SIG-M5 treated with dmso at 0.1 percent for 504 hours (cell line): Measurements from ENCODE around the gene RSPH1.

ENCODE experiments used
- DNase-seq: peaks from one replicate; lab custom pipeline; 2025; ENCODE audit not compliant: unreplicated experiment; lab: John Stamatoyannopoulos, UW

Gene RSPH1

DNA sequence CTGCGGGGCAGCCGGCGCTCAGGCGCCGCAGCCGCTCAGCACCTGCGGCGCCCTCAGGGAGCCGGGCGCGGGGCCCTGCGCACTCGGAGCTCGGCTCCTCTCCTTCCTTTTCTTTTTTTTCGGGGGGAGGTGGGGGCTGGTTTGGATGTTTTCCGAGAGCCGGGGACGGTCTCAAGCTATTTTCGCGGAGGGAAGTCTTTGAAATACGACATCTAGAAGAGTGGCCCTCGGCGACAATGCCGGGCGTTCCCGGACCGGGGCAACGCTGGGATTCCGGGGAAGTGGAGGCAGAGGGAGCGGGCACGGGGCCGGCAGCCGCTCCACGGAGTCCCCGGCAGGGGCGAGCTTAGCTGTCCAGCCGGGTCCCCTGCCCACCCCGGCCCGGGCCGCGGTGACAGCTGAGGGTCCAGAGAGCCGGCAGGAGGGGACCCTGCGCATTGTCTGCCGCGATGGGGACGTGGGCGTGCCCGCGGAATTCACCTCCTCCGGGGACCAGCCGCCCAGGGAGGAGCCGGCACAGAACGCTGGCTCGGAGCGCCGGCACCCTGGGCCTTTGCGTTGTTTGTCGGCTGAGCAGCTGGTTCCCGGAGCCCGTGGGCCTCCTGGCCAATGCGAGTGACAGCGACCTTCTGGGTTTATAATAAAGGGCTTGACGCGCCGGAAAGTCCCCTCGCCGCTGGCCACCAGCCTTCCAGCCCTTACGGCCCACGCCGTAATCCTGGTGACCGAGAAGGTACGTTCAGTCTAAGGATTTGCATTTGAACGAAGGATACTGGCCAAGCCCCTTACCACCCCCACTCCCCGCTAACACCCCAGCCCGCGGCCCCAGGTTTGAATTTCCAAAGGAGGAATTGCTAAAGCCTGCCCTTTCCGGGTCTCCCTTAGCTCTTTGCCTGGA lies 18.2 kb upstream of the RSPH1 start:
- peak; percentile 21 for DNase-seq

DNA sequence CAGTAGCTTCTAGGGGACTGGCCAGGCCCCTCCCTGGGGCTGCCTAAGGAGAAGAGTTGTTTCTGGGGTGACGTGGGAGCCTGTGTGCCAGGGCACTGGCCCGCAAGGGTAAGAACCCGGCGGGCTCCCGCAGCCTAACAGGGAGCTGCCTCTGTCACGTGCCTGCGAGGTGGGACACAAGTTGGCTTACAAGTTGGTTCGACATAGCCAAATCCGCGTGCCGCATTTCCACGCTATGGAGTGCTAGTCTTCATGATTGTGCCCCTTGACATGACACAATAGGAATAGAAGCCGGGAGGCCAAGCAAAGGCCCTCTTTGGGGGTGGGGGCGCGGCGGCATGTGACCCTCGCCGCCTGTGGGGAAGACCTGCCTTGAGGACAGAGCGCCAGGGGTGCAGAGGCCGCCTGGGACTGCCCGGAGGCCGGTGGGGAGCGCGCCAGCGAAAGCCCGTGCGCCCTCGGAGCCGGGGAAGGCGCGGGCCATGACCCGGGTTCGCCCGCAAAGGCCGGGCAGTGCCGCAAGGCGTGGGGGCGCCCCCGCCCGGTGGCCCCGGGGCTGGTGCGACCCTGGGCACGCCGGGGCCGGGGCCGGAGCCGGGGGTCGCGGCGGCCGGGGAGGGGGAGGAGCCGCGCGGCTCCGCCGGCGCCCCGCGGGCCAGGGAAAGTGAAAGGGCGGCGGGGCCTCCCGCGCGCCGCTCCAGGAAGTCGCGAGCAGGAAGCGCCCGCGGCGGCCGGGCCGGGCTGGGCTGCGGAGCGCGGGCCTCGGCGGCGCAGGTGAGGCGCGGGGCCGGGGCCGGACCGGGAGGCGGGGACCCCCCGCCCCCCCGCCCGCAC lies 17.3 kb upstream of the RSPH1 start, which contains the start of gene SLC37A1:
SLC37A1 (plus strand) TSS at position 702 of the 834 bp plus-strand sequence. CDS start 4,603 bp downstream, outside the sequence.
- DNase-seq, result peak; percentile 31

DNA sequence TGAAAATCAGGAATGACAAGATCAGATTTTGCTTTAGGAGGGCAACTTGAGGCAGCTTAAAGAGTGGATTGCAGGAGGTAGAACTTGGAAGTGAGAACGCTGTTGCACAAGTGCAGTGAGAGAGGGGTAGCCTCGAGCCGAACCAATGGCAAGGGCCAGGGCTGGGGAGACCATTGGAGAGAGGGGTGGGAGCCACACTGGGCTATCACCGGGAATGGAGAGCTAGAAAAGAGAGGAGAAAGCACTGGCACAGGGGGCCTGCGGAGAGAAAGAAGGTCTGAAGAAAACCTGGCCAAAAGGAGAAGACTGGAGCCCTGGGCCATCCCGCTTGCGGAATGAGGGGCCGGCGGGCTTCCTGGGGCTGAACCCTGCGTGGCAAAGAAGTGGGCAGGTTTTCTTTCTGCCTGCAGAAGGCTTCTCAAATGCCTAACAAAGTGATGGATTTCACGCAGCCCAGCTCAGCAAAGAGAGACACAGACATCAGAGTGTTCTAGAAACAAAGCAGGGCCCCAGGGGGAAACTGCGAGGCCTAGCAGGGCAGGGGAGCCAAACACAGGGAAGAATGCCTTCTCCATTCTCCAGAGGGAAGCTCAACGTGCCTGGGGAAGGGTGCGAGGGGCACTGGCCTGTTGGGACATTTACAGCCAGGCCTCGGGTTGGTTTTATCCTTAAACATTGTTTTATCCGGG lies 16.5 kb upstream of the RSPH1 start:
- DNase-seq, result no peak

DNA sequence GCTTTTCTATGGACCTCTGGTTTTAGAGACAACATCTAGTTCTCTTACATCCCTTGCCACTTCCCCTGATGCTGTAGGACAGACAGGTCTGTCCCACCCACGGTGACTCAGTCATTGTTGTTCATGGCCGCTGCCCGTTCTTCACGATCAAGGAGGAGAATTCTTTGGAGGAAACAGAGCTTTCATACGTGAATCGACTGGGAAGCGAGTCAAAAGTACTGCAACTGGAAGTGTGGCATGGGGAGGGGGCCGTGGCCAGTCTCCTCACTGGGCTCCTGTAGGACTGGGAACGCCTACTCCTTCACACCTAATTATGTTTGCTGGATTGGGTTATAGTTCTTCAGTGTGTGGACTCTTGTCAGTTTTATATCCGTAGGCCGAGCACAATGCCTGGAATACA lies 13.2 kb upstream of the RSPH1 start:
- DNase-seq, result no peak

DNA sequence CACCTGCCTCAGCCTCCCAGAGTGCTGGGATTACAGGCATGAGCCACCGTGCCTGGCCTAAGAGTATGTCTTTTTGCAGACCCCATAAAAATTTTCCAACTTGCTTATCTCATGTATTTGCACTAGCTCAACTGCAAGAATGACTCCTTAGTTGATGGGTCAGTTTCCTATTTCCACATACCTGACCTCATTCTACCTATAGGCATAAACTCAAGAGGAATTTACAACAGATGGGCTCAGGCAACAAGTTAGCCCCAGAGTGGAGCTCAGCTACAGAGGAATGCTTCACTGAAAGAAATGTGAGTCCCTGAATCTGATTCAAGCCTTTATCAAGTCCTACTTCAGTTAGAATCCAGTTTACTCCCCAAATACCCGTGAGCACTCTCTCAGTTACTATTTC lies 12.3 kb upstream of the RSPH1 start:
- DNase-seq, result no peak

DNA sequence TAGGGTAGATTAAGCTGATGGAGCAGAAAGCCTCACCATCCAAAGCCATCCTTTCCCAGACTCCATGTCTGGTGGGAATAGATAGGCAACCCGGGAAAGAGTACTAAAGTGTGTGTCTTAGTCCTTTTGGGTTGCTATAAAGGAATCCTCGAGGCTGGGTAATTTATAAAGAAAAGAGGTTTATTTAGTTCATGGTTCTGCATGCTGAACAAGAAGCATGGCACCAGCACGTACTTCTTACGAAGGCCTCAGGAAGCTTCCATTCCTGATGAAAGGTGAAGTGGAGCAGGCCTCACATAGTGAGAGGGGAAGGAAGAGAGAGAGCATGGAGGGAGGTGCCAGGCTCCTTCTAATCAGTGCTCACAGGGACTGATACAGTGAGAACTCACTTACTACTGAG lies 11.4 kb upstream of the RSPH1 start:
- DNase-seq, result no peak

DNA sequence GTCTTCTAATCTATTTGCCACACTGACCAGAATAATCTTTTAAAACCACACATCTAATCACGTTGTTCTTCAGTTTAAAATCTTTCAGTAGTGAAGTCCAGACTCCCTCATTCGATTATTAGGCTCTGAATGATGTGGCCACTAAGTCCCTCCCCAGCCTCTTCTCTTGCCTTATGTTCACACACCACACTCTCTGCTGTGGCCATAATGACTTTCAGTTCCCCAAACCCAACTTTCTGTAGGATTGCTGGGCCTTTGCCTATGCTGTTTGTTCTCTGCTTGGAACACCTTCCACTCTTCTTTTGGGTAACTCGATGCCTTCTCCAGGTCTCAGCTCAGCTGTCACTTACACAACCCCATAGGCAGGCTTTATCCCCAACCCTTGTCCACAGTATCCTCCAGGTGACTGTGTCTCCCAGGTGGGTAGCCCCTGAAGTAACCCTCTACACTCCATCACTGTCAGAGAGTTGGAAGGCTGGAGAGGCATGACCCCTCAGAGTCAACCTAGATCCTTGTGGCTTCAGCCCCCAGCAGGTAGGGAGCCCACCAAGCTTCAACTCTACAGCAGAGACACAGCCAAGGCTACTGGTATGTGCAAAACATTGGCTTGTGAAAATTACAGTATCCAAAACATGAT lies 9.2 kb upstream of the RSPH1 start:
- DNase-seq, result peak; percentile 79

DNA sequence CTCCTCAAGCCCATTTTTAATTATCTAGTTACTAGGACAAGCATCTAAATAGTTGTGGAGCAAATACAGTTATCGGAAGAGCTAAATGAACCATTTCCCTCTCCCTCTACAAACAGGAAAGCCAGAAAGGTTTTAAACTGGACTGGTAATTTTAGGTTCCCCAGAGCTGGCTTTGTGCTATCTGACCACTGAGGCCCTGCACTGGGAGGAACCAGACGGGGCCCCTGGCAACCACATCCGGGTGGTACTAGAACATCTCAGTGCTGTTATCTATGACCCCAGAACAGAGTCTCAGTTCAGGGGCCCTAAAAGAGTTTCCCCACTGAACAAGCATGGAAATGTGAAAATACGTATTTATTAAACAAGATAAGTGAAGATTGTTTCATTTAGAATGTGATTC lies 7.7 kb upstream of the RSPH1 start:
- peak; percentile 20 for DNase-seq

DNA sequence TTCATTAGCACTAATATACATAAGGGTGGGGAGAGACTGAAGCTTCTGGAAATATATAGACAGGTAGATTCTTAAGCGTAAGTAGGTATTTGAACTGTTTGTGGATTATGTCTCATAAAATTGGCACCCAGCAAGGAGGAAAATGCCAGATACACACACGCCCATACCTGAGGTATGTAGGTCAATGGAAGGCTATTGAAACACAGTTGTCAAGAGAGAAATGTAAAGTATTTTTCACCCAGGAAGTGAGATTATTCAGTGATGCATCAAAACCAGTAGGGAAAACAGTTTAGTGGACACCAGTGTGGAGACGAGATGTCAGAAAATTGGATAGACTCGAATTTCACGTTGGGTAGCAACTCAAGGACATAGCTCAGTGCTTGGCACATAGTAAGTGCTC lies 4.7 kb upstream of the RSPH1 start:
- no peak for DNase-seq

DNA sequence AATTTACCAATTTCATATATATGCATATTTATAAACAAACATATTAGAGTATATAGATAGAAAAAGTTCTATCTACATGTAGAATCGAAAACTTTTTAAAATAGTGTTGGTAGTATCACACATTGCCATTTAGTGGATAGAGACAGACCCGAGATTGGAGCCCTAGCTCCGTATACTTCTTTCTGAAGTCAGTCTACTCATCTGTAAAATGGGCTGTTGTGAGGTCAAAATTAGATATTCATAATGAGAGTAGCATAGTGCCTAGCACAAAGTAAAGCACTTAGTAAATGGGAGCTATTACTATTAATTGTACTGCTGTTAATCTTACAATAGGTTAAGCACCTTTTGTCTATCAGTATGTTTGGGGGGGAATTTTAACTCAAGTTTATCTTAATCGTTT lies 4.2 kb upstream of the RSPH1 start:
- no peak for DNase-seq

DNA sequence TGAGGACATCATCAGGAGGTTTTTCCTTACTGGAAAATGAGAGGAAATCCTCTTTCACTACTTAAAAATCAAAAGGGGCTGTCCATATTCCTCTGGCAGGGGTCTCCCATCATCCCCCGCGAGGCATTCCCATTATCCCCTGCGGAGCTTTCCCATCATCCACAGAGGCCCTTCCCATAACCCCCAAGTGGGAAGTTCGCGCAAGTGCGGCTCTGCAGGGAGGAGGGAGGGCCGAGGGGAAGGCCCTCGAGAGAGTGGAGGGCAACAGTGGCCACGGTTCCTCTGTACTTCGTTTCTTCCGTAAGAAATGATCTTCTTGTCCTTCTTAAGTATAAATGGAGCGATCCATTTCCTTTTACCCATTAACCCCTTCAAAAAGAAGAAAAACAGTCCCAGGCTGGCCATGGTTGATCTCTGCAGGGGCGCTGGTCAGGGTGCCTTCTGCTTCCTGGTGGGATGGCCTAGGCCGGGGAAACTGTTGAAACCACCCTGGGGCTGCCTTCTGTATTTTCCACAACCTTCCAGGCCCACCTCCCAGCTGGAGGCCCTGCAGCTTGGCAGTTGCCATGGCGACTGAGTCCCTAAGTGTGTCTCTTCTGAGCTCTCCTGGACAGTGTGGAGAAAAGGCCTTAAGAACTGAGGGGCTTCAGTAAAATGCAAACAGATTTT lies 3.6 kb upstream of the RSPH1 start:
- DNase-seq, result no peak

DNA sequence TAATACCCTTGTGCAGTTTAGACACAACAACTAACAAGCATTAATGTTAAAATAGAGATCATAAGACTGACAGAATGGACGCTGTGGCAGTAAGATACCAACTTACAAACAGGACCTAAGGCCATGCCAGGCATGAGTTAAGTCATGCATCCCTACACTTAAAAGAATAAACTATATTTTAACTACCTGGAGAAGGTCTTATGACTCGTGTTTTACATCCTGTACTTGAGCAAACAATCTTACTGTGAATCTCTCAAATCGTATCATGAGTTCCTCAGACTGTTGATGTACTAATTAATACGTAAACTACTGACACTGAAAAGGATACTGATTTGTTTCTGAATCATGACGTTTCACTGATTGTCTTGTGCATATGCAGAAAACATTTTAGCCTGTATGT lies 2.0 kb upstream of the RSPH1 start:
- DNase-seq, result no peak

DNA sequence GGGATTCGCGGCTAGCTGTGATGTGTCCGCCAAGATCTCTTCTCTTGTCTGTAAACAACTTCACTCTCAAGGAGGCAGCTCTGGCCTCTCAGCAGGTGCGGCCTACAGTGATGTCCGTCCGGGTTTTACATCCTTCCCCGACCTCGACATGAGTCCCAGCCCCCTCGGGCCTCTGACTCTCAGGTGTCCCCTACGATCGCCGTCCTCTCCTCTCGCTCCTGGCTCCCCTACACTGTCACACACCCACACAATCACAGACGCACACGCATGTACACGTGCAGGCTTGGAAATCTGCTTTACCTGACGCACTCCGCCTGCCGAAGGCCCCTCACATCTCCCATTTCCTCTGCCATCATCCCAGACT lies 797 bp upstream of the RSPH1 start:
- DNase-seq, result no peak

DNA sequence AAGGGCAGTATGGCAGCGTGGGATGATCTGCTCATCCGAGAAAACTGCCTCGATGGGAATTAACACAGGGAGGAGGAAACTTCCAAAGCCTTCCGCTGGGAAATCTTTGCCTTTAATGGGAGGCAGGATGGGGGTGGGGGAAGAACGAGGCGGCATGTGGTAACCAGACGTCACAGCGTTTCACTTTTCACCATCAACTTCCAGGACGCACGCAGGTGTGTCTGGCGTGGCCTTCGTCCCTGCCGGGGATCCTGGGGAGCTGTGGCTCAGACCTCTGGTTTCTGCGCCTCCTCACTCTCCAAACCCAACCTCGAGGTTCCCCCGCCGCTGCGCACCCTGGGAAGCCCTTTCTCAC lies 282 bp downstream of the RSPH1 start:
- no peak for DNase-seq

DNA sequence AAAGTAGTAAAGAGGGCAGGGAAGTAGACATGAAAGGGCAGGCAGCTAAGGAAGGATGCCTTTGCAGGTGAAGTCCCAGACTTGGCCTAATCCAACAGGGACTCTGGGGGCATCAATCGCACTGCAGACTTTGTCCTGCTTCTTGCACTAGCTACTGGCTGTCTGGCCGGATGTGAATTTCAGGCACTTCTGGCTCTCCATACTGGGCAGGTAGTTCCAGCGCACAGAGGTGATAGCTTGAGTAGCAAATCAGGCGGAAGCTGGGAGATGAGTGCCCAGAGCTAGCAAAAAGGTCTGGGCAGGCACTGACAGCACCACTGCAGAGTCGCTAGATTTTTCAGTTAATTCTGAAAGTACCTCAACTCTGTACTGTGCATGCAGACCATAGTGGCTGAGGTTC lies 997 bp downstream of the RSPH1 start:
- DNase-seq, result no peak

DNA sequence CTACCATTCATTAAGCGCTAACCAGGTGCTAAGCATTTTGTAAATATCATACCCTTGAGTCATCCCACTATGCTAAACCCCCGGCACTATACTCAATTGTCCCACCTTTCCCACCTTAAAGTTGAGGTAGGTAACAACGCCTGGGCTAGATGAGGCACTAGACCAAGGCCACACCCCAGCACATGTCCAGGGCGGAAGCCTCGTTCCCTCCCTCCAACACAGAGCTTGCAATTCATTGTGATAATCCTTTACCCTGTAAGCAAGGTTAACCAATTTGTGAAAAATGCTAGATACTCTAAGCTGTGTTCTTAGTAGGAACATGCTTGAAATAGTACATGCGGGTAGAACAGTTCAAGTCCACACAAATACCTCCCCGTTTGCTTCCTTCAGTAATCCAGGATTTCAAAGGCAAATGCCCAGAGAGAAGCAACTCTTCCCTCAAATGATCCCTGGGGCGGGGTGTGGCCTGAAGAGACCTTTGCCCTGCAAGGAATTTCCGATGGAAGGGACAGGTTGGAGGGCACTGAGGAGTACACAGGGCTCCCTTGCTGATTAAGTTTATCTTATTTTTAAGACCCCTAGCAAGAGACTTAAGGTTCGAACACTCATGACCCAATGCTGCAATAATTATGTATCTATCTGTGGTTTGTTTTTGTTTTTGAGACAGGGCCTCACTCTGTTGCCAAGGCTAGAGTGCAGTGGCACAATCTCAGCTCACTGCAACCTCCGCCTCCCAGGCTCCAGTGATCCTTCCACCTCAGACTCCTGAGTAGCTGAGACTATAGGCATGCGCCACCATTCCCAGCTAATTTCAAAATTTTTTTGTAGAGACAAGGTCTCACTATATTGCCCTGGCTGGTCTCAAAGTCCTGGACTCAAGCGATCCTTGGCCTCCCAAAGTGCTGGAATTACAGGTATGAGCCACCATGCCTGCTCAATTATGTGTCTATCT lies 2.6 kb downstream of the RSPH1 start:
- no peak for DNase-seq

DNA sequence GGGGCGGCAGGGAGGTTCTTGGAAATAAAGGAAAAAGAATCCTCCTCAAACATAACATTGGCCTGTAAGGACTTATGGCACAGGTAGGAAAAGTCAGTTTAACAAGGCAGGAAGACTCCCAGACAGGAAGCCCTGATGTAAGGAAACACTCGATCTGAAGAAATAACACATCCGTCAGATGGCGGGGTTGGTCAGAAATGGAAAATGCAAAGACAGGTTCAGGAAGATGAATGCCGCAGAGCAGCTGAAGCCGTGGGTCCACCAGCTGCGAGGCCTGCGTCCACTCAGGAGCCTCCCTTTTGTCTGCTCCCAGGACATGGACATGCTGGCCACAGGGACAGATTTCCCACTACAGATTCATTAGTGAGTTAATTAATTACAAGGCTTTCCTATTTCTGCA lies 3.8 kb downstream of the RSPH1 start:
- no peak for DNase-seq

DNA sequence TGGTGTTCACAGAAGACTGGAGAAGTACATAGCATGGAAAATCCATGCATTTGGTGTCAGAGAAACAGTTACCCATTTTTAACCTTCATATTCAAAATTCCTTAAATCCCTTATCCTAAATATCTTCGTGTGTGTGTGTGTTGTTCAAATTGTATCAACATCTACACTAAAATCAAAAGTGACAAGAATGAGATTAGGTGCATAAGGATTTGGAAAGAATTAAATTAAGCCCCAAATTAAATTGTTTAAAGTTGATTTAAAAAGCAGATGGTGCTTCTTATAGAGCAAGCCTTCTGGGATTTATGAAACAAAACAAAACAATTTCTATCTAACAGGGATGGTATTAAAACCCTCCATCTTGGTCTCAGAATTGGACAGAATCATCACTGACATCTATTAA lies 4.7 kb downstream of the RSPH1 start:
- DNase-seq, result no peak

DNA sequence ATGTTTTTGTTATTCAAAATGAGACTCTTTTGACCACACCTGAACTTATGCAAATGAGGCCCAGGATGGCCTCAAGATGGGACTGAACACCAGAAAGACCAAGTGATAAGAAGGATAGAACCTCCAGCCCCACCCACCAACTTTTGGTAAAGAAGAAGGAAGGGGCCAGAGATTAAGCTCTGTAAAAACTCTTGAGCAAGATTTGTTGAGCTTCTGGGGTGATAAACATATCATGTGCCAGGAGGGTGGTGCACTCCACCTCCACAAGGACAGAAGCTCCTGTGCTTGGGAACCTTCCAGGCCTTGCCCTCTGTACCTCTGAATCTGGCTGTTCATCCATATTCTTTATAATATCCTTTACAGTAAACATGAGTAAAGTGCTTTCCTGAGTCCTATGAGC lies 5.3 kb downstream of the RSPH1 start:
- no peak for DNase-seq

DNA sequence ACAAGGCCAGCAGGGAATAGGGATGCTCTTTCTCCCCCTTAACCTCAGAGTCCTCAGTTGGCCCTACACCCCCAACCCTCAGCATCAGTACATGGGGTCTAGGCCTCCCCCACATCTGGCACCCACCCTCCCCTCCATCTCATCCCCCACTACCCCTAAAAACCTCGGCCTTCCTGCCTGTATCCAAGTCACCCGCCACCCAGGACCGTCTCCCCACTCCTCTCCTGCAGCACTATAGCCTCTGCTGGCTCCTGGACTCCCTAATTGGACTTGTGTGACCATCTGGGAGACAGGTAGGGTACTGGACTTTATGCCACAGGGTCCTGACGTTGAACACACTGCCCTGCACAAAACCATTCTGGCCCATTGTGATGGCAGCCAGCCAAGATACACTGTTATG lies 6.0 kb downstream of the RSPH1 start:
- no peak for DNase-seq
